Lower leg skin (tissue), 4 donors: ENCODE measurements around the gene ESAM. TPM values are rescaled to one million over a fixed set of nuclear protein-coding genes. Genes with fewer than 3 reads are reported as not detected.

Source experiments
- DNase-seq, 2 donors: peaks; one replicate each; pipeline ENCODE4 v3.0.0-alpha.2; 2019; ENCODE audit warnings: low spot score in 2 of 2
- H3K4me3 ChIP-seq: fragments of 200-600 bp; sonication (generic); 2 replicates; pipeline ENCODE4 v1.5.1; 2017; ENCODE audit warnings: mild to moderate bottlenecking, low read depth; ENCODE audit not compliant: poor library complexity, severe bottlenecking
- POLR2A ChIP-seq, 2 donors: fragments of 450-650 bp; IDR thresholded peaks; one replicate each; pipeline ENCODE4 v1.6.1; 2016 to 2017; ENCODE audit warnings: antibody characterized with exemption in 2 of 2, mild to moderate bottlenecking in 1 of 2, moderate library complexity in 1 of 2
- WGBS, 2 donors: methylation state at CpG; one replicate each; pipeline ENCODE4 v1.1.5; 2018; 5-methylcytosine and 5-hydroxymethylcytosine counted together
- intact Hi-C: fragments of 100-400 bp; cut with DNase I; formaldehyde crosslinking; loops from one replicate; pipeline ENCODE4 v1.15.0; 2023; ENCODE audit warnings: low total_unique reads
- total RNA-seq, 4 donors: library from RNA; depleted of rRNA; stranded (reverse); fragments of >200 nt; gene quantifications; one replicate each; pipeline ENCODE4 v1.1.0, GENCODE V29; 2016
- TF ChIP-seq, protein P1 (sequence below), 3 donors: fragments of 450-650 bp; IDR thresholded peaks; one replicate each; pipeline ENCODE4 v1.5.1; 2016; ENCODE audit warnings: antibody characterized with exemption in 3 of 3, mild to moderate bottlenecking in 3 of 3, moderate library complexity in 2 of 3

Gene ESAM
- total RNA-seq, 4 donors from 2014 or later = 6.1 to 24.1 (median 11.4) TPM

DNA sequence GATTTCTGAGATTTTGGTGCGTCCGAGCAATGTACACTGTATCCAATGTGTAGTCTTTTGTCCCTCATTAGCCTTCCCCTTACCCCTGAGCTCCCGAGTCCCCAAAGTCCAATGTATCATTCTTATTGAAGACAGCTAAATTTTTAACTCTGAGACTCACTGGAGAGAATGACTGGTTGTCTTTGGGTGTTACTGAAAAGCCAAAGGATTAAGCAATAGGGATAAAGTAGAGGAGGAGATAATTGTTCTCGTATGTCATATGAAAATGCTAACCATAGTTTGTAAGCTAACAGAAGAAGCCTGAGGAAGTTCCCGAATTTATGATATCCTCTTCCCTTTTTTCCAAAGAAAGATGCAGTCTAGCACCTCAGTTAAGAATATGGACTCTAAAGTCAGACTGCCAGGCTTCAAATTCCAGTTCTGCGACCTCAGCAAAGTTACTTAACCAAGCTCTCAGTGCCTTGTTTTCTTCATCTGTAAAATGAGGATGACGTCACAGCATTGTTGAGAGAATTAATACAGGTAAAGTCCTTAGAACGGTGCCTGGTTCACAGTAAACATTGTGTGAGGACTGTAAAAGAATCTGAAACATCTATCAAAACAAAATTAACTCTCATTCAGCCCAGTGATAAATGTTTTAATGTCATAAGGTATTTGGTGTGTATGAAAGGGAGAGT lies 39.7 kb upstream of the ESAM start:
- intact Hi-C loops = no loop called here
- 55 to 60% methylated on average over 8 of the region's 8 CpGs for WGBS, 2 donors
- TF ChIP-seq, protein P1, sequence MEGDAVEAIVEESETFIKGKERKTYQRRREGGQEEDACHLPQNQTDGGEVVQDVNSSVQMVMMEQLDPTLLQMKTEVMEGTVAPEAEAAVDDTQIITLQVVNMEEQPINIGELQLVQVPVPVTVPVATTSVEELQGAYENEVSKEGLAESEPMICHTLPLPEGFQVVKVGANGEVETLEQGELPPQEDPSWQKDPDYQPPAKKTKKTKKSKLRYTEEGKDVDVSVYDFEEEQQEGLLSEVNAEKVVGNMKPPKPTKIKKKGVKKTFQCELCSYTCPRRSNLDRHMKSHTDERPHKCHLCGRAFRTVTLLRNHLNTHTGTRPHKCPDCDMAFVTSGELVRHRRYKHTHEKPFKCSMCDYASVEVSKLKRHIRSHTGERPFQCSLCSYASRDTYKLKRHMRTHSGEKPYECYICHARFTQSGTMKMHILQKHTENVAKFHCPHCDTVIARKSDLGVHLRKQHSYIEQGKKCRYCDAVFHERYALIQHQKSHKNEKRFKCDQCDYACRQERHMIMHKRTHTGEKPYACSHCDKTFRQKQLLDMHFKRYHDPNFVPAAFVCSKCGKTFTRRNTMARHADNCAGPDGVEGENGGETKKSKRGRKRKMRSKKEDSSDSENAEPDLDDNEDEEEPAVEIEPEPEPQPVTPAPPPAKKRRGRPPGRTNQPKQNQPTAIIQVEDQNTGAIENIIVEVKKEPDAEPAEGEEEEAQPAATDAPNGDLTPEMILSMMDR (IDR thresholded peaks at IDR 0.05) = no peak
- TF ChIP-seq POLR2A (IDR thresholded peaks at IDR 0.05) = no peak
- H3K4me3 ChIP-seq = no peak overlapping the region
- no peak for DNase-seq

DNA sequence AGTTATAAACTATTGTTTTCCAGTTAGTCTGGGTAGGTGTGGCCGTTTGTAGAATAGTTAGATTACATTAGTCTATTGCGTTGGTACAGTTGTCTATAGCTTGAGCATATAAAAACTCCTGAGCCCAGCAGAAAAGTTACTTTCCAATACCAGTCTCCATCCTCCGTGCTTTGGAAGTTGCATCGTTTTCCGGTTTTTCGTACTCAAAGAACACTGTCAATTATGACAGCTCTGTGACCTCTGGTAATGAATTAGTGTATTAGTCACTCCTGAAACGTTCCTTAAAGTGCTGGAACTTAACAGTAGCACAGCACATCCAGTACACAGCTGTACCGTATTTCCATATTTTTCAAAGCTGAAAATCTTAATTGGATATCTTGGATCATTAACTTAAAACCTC lies 38.9 kb upstream of the ESAM start:
- DNase-seq = no peak
- WGBS, 2 donors = 2 to 6% methylated on average over 8 of the region's 8 CpGs
- H3K4me3 ChIP-seq = peak overlapping the region; percentile 98
- intact Hi-C loops = no loop called here
- TF ChIP-seq POLR2A (IDR thresholded peaks at IDR 0.05) = no peak
- TF ChIP-seq, protein P1 (IDR thresholded peaks at IDR 0.05) = no peak

DNA sequence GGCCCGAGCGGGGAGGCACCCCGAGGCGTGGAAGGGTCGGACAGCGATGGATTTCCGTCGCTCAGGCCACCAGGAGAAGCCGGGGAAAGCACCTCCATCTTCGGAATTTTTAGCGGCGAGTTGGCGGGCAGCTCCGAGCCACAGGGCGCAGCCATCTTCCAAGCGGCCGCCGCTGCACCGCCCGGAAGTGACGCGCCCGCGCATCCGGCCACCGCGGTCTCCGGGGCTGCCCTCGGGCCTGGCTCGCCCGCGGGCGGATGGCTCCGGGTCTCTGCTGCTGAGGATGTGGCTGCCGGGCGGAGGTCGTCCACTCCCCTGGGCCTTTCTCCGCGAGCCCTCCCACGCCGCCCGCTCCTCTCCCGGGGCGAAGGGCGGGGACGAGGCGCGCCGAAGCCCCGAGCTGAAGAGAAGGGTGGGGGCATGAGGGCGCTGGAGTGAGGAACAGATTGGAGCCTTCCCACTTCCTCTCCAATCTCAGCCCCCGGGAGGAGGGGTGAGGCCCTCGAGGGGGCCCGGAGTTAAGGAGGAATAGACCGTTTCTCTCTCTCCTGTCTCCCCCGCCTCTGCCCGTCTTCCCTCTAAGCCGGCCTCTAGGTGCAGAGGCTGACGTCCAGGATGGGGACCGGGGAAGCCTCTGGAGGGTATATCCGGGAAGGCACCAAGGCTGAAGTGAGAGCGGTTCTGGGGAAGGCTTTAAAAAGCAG lies 38.3 kb upstream of the ESAM start, which contains the start of gene MSANTD2:
Gene MSANTD2, minus strand, starts transcription at position 181 of the 704 bp plus-strand sequence. Its CDS starts 26 bp downstream, at position 155.
- peak in 1 of 2 donors; percentile 7 for TF ChIP-seq POLR2A (IDR thresholded peaks at IDR 0.05)
- TF ChIP-seq, protein P1 (IDR thresholded peaks at IDR 0.05) = no peak
- WGBS, 2 donors = 0 to 1% methylated on average over 27 to 57 of the region's 62 CpGs
- DNase-seq = peak; percentile 55 to 95
- intact Hi-C loops = no loop called here
- peak within 1 kb of the TSS; percentile 98 for H3K4me3 ChIP-seq

DNA sequence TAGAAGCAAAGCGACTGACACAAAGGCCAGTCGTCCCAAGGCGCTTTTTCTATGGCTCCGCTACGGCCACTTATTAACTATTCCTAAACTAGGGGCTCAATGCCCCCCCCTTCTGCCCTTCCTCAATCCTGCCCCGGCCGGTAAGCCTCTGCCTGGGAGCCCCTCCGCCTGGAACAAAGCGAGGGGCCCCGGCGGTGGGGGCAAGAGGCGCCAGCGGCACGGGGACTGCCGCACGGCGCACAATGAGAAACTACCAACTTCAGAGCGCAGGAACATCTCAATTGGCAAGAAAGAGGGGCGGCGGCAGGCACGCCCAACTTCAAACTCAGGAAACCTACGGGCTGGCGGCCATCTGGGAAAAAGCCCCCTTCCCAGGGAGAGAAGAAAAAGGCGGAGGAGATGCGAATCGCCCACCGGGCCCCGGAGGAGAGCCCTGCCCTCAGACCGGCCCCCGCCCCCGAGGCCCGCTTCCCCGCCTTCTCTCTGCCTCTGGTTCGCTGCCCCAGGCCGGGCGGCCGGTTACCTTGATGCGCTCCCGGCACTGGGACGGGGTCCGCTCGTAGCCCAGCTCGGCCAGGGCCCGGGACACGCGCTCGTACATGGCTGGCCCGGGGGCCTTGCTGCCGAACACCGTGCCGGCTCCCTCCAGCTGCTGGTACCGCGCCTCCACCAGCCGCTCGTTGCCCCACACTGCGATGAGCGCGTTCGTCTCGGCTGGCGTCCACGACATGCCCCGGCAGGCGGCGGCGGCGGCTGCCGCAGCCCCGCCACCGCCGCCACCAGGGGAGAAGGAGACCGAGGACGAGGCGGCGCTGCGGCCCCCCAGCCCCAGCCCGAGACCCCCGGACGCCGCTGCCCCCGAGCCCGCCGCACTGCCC lies 37.5 kb upstream of the ESAM start:
- peak overlapping the region; percentile 98 for H3K4me3 ChIP-seq
- intact Hi-C loops = no loop called here
- no peak for TF ChIP-seq POLR2A (IDR thresholded peaks at IDR 0.05)
- TF ChIP-seq, protein P1 (IDR thresholded peaks at IDR 0.05) = no peak
- 0 to 1% methylated on average over 45 to 54 of the region's 83 CpGs for WGBS, 2 donors
- DNase-seq = peak; percentile 17 to 87

DNA sequence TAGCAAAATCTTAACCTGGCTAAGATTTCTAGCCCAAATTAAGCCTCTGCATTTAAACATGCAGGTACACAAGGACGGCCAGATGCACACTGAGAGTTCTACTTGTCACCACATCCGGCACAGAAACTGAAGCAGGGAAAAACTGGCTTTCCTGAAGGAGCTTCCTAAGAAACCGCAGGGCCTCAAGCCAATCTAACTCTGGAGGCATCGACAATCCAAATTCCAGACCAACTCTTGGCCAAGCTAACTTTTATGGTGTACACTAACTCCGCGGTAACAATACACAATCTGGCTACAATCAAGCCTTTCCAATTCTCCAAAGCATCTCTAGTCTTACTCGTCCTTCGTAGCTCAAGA lies 36.9 kb upstream of the ESAM start:
- intact Hi-C loops = no loop called here
- no peak for DNase-seq
- 1 to 3% methylated on average over 8 of the region's 8 CpGs for WGBS, 2 donors
- TF ChIP-seq POLR2A (IDR thresholded peaks at IDR 0.05) = no peak
- TF ChIP-seq, protein P1 (IDR thresholded peaks at IDR 0.05) = no peak
- peak overlapping the region; percentile 98 for H3K4me3 ChIP-seq
